OCI-LY7 (cell line): ENCODE results near the gene NCK2.

Source experiments
- CTCF ChIP-seq: fragments of 200-600 bp; sonication (generic); conservative IDR thresholded peaks from 2 replicates; pipeline ENCODE4 v1.5.1; 2014; ENCODE audit warnings: mild to moderate bottlenecking, antibody characterized with exemption, low read length, moderate library complexity, mixed read lengths
- EZH2phosphoT487 ChIP-seq: fragments of 200-600 bp; sonication (generic); IDR thresholded peaks from 2 replicates; pipeline ENCODE4 v1.6.1; 2018; ENCODE audit warnings: low read depth, borderline replicate concordance, mild to moderate bottlenecking, mixed run types, antibody characterized with exemption, low read length, moderate library complexity, mixed read lengths

GRCh38 chr2:105701042-105701441 is 43.7 kb upstream of the NCK2 start:
- TF ChIP-seq CTCF (no peak), EZH2phosphoT487 (no peak)
